ENCODE data around the gene ANKRD44. TPM values are rescaled to one million over a fixed set of nuclear protein-coding genes. Genes with fewer than 3 reads are reported as not detected.
"Not testable (repeated sequence)": the region's sequence is repeated elsewhere in the genome, so short reads cannot be mapped to it uniquely, and the experiment has no call there.

ANKRD44 gene
- total RNA-seq: 9.9 and 16.9 TPM in 2 replicates

DNA sequence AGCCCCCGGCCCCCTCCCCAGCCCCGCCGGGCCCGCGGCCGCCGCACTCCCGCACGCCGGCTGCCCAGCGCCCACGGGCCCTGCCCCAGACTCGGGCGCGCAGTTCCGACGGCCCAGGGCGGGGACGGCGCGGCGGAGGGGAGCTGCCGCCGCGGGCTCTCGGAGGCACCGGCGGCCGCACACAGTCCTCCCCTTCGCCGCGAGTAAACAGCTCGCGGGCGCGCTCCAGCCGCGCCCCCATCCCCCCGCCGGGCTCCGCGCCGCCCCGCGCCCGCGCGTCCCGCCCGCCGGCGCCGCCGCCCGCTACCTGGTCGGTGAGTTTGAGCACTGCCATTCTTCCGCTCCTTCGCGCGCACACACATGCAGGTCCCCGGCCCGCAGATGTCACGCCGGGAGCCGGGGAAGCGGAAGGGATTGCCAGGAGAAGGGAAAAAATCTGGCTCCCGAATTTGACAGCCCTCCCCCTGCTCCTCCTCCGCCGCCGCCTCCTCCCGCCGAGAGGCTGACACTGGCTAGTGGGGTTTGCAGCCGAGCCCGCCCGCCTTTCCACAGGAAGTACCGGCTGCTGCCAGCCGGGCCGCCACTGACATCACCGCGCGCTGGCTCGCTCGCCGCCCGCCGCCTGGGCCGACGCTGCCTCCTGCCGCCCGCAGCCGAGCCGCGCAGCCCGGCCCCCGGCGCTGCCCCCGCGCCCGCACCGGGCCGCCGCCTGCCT, at the start of gene ANKRD44:
Gene ANKRD44 (minus strand): TSS at position 510 of the 715 bp plus-strand sequence. CDS start 176 bp downstream, at position 334.
- peak; percentile 40 for DNase-seq (ENCODE audit: low read depth)

DNA sequence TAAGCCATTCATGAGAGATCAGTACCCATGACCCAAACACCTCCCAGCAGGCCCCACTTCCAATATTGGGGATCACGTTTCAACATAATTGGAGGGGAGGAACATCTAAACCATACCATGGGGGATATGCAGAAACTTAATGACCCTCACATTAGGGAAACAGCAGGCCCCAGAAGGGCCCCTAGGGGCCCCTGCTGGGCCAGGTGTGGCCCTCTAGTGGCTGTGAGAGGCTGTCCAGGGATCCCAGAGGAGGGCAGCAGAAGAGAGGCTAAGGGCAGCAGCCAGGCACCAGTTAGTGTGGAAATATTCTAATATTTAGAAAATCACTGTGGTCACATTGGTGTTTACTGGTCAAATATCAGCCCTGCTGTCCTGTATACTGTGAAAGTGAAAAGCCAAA, 49.3 kb upstream of the ANKRD44 start:
- DNase-seq (ENCODE audit: low read depth): no peak

DNA sequence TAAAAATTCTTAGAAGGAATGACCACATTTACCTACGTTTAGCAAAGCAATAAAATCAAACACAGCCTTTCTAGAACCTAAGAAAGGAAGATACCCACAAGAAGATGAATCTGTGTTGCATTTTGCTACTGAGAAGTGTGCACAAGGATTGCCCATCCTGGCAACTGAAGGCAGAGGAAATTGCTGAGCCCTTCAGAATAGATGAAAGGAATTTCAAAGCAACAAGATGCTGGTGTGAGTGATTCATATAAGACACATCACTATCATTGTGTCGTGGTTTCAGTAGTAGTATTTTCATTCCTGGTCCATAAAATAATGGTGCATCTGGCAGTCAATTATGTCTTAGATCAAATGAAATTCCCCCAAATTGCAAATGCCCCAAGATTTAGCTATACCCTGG, 48.4 kb upstream of the ANKRD44 start:
- no peak for DNase-seq (ENCODE audit: low read depth)

DNA sequence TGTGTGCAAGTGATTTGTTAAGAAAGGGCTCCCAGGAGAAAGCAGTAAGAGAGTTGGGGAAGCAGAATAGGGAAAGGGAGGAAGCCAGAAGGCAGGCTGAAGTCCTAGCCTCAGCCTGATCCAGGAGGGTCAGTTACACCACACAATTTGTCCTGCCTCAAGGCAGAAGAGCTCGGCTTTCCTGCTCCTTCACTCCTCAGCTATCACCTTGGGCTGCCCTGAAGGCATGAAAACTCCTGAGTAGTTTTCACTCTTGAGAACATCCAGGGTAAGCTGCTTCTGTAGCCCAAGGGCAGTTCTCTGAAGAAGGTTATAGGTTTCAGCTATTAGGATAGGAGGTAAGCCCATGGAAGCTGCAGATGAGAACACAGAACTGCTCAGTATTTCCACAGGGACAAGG, 47.4 kb upstream of the ANKRD44 start:
- no peak for DNase-seq (ENCODE audit: low read depth)

DNA sequence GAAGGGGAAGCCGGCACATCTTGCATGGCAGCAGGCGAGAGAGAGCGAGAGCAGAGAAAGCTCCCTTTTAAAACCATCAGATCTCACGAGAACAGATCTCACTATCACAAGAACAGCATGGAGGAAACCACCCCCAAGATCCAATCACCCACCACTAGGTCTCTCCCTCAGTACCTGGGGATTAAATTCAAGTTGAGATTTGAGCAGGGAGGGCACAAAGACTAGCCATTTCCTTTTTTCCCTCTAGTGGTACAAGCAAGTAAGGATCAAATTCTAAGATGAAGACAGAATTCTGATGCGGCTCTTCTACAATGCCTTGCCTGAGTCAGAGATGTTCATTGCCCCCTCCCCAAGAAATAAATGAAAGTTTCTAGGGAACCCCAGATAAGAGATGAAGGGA, 45.6 kb upstream of the ANKRD44 start:
- no peak for DNase-seq (ENCODE audit: low read depth)

DNA sequence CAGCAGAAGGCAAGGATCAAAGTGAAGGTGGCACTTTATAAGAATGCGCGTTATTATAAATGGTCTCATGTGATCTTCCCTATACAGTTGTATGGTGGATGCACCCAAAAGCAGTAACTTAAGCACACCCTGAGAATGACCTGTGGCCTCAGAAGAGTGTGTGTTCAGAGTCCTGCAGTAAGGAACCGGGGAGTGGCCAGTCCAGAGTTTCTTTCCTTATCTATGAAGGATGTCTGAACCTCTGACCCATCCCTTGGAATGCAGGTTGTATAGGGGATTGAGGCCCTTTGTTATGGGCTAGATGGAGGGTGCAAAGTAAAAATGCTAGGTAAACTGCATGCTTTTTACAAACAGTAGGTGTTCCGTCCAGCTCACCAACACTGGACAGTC, 43.6 kb upstream of the ANKRD44 start:
- no peak for DNase-seq (ENCODE audit: low read depth)

DNA sequence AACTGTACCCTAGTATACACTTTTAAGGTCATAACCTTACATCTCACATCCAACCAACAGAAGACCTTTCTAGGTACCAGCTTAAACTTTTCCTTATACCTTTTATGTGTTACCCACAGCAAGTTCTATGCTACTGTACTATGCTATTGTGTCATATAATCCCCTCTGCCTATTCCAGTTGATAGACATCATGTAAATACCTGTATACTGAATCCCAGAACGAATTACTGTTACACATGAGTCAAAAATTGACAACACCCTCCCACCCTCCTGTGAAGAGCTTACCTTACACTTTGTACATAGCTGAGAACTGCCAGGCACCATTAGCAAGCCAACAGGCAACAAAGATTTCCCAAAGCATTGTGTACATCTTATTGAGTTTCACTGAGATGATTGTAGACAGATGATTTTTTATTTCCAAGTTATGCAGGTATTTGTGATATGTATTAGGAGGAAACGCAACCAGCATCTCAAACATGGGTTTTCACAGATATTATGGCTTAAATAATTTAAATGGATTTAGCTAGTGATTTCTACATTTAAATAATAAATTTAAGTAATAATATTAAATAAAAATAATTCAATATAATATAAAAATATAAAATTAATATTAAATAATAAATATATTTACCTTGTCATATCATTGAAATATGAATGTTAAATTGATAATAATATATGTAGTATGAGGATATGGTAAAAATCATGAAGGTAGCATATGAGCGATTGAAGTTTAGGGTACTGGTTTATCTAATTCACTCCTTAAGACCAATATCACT, 43.0 kb upstream of the ANKRD44 start:
- DNase-seq (ENCODE audit: low read depth): no peak

DNA sequence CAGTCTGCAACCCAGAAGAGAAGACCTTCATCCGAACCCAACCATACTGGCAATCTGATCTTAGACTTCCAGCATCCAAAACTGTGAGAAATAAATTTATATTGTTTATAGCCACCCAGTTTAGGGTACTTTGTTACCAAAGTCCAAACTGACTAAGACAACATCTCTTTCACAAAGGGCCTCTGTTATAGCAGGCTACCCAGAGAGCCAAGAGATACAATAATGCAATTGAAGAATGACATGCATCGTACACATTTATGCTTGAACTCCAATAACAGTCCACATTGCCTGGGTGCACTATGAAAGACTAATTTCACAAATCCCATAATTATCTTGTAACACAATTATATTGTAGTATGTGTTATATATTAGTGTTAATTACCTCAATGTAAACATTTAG, 39.1 kb upstream of the ANKRD44 start:
- no peak for DNase-seq (ENCODE audit: low read depth)

DNA sequence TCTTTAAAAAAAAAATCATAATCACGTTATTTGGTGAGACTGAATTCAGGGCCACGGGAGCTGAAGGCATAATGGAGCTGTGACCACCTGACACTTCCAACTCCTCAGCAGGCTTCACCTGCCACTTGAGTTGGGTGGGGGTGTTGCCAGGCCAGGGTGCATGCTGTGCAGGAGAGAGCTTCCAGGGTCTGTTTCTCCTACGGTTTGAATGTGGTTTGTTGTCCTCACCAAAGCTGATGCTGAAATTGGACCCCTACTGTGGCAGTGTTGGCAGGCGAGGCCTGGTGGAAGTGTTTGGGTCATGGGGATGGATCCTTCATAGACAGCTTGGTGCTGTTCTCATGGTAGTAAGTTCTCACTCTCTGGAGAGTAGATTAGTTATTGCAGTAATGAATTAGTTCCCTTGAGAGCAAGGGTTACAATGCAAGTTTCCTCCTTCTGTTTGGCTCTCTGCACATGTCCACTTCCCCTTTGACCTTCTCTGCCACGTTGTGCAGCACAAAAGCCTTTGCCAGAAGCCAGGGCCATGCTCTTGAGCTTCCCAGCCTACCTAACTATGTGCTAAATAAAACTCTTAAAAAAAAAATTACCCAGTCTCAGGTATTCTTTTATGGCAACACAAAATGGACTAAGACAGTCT, 38.3 kb upstream of the ANKRD44 start:
- no peak for DNase-seq (ENCODE audit: low read depth)

DNA sequence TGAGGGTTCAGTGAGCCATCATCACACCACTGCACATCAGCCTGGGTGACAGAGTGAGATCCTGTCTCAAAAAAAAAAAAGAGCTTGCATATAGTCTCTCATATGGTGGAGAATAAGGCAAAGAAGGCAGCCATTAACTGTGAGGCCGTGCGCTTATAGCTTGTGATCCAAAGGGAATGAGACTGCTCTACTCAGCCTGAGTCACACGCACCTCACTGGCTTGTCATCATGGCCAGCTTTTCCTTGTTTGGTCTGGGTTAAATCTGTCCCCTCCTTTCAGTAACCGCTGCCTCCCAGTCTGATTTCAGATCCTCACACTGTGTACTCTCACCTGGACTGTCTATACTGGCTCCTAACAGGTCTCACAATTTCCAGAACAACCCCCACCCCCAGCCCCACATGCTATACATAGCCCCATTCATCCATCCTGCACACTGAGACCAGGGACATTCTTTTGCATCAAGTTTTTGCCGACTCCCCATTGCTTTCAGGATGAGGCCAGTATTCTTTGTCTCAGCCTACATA, 35.3 kb upstream of the ANKRD44 start:
- DNase-seq (ENCODE audit: low read depth): no peak

DNA sequence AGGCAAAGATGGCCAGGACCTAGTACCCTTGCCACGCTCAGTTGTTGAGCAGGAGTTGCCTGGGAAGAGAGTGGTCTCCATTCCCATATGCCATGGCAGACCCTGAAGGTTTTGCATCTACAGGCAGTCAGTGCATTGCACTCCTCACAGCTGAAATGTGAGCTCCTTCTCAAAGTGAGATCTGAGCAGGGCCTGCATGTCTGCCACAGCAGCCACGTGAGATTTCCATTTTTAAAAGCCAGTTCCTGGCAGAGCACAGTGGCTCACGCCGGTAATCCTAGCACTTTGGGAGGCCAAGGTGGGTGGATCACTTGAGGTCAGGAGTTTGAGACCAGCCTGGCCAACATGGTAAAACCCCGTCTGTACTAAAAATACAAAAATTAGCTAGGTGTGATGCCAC, 33.4 kb upstream of the ANKRD44 start:
- not testable (repeated sequence) for DNase-seq (ENCODE audit: low read depth)

DNA sequence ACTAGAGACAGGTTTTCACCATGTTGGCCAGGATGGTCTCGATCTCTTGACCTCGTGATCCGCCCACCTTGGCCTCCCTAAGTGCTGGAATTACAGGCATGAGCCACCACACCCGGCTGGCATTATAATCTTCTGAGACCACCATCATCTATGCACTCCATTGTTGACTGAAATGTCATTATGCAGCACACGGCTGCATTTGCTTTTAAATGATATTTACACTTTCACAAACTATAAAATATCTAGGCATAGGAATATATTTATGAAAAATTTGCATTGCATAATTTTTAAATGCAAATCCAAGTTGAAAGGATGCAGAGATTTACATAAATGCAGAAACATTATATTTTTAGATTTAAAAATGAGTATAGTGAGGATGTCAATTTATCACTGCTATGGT, 30.0 kb upstream of the ANKRD44 start:
- DNase-seq (ENCODE audit: low read depth): no peak

DNA sequence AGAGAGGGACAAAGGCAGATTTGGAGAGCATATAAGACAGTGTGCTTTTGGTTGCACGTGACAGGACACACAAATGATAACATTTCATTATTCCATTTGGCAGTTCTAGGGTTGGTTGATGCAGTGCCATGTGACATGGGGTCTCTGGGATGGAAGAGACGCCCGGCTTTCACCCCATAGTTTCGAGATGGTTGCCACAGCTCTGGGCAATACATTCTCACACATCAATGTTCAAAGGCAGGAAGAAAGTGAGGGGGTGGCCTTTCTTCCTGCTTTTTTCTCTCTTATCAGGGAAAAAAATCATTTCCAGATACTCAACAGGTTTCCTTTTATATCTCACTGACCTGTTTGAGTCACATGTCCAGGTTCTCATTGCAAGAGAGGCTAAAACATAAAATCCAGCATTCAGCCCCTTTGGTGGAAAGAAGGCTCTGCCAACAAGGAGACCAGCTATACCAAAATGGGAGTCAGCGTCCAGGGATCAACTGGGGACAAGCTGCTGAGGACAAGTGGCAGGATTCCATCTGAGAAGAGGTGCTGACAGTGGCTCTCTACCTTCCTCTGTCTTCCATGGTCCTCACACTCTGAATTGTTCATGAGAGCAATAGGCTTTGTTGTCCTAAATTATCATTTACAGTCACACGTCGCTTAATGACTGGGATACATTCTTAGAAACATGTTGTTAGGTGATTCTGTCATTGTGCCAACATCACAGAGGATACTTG, 29.1 kb upstream of the ANKRD44 start:
- DNase-seq (ENCODE audit: low read depth): no peak

DNA sequence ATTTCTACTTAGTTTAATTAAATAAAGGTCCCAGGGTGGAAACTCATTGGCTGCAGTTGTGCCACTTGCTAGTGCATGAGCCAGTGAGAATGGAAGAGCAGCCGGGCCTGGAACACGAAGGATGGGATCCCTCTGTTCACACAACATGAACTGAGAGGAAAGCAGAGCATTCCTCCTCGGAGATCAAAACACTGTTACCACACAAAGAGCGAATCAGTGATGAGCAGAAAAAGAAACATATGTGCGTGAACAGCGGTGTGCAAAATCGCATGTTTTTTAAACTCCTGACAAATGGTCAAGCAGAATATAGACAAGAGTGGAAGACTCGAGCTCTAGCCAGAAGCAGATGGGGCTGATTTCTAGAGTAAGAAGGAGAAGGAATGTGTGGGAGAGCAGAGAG, 28.4 kb upstream of the ANKRD44 start:
- no peak for DNase-seq (ENCODE audit: low read depth)

DNA sequence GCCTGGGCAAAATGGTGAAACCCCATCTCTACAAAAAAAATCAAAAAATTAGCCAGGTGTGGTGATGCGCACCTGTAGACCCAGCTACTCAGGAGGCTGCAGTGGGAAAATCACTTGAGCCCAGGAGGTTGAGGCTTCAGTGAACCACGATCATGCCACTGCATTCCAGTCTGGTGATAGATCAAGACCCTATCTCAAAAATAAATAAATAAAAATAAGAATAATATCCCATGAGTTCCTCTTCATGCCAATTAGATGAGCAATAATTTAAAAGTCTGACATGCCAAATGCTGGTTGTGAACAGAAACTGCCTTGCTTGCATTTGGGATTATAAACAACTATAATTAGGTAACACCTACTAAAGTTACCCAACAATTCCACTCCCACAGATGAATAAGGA, 22.1 kb upstream of the ANKRD44 start:
- DNase-seq (ENCODE audit: low read depth): no peak

DNA sequence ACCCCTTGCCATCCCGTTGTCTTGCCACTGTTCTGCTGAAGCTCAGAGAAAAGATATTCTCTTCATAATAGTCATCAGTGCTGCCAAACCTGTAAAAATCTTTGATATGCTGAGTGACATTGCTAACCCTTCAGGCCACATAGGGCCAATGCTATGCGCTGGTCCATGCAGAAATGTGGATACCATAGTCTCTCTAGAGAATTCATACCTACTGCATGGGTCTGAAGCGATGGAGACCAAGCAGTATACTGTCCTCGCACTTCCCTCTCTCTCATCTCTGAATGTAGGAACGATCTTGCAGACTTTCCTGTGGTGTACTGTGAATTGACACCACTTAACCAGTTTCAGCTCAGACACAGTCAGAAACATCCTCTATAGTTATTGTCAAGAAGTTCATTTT, 17.9 kb upstream of the ANKRD44 start:
- no peak for DNase-seq (ENCODE audit: low read depth)

DNA sequence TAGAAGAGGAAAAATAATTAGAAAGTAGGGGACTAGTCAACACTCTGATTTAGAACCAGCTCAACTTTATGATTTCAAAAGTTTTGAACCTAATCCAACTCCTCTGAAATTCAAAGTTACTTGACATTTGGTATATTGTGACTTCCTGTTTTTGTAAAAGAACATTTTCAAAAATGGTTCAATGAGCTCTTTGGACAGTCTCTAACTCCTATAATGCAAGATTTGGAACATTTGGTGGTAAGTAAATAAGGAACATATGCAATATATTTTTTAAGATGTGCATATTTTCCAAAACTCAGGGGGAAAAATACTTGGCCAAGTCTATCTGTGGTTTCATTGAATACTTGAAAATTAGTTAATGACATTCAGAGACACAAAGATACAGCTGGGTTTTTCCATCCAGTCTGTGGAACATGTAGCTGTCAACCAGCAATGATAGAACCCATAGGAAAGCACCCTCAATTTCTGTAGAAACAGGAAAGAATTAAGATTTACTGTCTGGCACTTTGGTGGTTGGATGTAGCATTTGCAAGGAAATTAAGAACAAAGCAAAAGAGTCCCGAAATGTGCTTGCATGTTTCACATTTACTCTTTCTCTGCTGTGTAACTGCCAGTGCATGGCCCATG, 17.0 kb upstream of the ANKRD44 start:
- DNase-seq (ENCODE audit: low read depth): no peak

DNA sequence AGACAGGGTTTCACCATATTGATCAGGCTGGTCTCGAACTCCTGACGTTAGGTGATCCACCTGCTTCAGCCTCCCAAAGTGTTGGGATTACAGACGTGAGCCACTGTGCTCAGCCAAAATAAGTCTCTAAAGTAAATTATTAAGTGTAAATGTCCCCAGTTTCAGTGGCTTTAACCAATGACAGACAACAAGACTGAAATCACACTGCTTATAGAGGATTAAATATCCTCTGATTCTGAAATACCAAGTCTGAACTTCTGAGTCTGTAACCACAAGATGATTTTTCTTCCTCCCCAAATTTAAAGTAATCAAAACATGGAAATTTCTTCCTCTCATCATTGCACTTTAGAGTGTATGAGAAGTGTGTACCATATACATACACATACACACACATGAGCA, 16.5 kb upstream of the ANKRD44 start:
- DNase-seq (ENCODE audit: low read depth): no peak

DNA sequence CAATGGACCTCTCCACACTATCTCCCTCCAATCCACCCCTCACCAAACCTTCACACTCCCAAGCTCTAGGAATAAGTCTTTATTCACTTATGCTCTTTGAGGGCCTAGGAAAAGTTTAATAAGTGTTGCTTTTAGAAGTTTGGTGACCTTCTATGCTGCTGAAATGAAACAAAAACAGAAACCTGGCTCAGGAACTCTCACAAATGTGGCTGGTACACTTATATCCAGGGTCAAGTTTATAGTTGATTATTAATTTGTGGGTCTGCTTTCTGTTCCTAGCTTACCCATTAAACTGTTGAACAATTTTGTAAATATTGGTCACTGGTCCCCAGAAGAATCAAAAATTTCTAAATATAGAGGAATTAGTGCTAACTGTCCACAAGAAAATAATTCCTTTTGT, 14.2 kb upstream of the ANKRD44 start:
- DNase-seq (ENCODE audit: low read depth): peak; percentile 63

DNA sequence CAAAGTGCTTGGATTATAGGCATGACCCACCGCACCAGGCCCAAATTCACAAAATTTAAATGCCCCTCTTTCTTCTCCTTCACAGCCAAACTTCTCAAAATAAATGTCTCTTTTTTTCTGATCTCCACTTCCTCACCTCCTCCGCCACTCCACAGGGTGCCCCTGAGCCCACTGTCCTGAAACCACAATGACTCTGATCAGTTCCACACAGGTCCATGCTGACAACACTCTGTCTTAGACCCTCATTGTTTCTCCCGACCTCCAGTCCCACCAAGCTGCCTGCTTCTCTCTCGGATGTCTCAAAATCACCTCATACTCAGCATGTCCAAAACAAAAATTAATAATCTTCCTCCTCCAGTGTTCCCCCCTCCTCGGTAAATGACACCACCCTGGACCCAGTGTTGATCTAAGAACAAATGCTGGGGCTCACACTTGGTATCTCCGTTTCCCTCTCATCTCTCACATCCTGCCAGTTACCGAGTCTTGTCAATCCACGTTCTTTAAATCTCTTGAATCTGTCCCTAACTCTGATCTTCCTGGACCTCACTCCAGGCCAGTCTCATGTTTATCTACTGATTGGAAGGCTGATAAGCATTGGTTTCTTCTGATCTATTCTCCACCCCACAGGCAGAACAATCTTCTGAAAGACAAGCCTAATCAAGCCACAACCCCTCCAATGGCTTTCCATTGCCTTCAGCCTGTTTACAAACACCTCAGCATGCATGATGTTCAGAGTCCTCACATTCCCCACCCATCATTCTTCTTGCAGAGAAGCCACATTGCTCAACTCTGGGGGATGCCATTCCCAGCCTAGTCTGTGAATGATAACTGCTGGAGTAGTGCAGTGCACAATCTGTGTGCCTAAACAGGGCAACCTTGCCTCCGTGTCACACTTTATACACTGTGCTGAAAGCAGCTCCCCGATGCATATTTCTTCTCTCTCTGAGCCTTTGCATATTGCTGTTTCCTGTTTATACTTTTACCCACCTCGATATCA, 12.4 kb upstream of the ANKRD44 start:
- peak; percentile 39 for DNase-seq (ENCODE audit: low read depth)

All from renal cortical epithelial cell (primary cell).